T-helper 1 cell treated with Interleukin-12 subunit alpha and Interleukin-12 subunit beta and Interleukin-4 antibody, amounts not matched to agents 30 μg/mL and 1 μg/mL, for 36 hours (primary cell): Measurements from ENCODE around the gene OMD.

ENCODE experiments used
- H3K27ac Mint-ChIP-seq: one replicate; pipeline ENCODE4 v1.8.0; 2021; ENCODE audit warnings: mild to moderate bottlenecking, mixed read lengths
- H3K27me3 Mint-ChIP-seq: one replicate; pipeline ENCODE4 v1.8.0; 2021; ENCODE audit warnings: low read depth, mixed read lengths
- H3K36me3 Mint-ChIP-seq: one replicate; pipeline ENCODE4 v1.8.0; 2021; ENCODE audit warnings: low read depth, mixed read lengths
- H3K4me1 Mint-ChIP-seq: one replicate; pipeline ENCODE4 v1.8.0; 2021; ENCODE audit warnings: low read depth, mixed read lengths
- H3K4me3 Mint-ChIP-seq: one replicate; pipeline ENCODE4 v1.8.0; 2021; ENCODE audit warnings: mild to moderate bottlenecking, moderate library complexity, mixed read lengths
- H3K9me3 Mint-ChIP-seq: one replicate; pipeline ENCODE4 v1.8.0; 2021; ENCODE audit warnings: mixed read lengths

The OMD gene

GRCh38 chr9:92402826-92403745, 21.2 kb downstream of the OMD start:
- H3K9me3 Mint-ChIP-seq: no peaks in the 10 kb centered on the region
- H3K27me3 Mint-ChIP-seq: no peaks in the 10 kb centered on the region
- H3K4me1 Mint-ChIP-seq: peaks cover 25% of the 10 kb centered on the region
- H3K36me3 Mint-ChIP-seq: peaks cover 5% of the 10 kb centered on the region
- no peak overlapping the region for H3K27ac Mint-ChIP-seq
- no peak overlapping the region for H3K4me3 Mint-ChIP-seq

GRCh38 chr9:92402360-92402759, 21.9 kb downstream of the OMD start:
- H3K27ac Mint-ChIP-seq: no peak overlapping the region
- H3K9me3 Mint-ChIP-seq: no peaks in the 10 kb centered on the region
- peaks cover 5% of the 10 kb centered on the region for H3K36me3 Mint-ChIP-seq
- H3K4me1 Mint-ChIP-seq: peaks cover 25% of the 10 kb centered on the region
- H3K27me3 Mint-ChIP-seq: no peaks in the 10 kb centered on the region
- H3K4me3 Mint-ChIP-seq: no peak overlapping the region

- no peak overlapping the region for H3K27ac Mint-ChIP-seq
- peaks cover 3% of the 10 kb centered on the region for H3K4me1 Mint-ChIP-seq
- H3K4me3 Mint-ChIP-seq: no peak overlapping the region
- no peaks in the 10 kb centered on the region for H3K36me3 Mint-ChIP-seq
- H3K9me3 Mint-ChIP-seq: no peaks in the 10 kb centered on the region
- H3K27me3 Mint-ChIP-seq: no peaks in the 10 kb centered on the region
Observed at GRCh38 chr9:92397853-92398252, 26.4 kb downstream of the OMD start.

GRCh38 chr9:92395617-92396016, 28.7 kb downstream of the OMD start:
- Mint-ChIP-seq H3K4me1 (no peaks in the 10 kb centered on the region), H3K9me3 (no peaks in the 10 kb centered on the region), H3K36me3 (no peaks in the 10 kb centered on the region), H3K27me3 (no peaks in the 10 kb centered on the region), H3K4me3 (no peak overlapping the region), H3K27ac (no peak overlapping the region)

GRCh38 chr9:92393686-92394085, 30.6 kb downstream of the OMD start:
- H3K27ac Mint-ChIP-seq: no peak overlapping the region
- no peaks in the 10 kb centered on the region for H3K4me1 Mint-ChIP-seq
- no peak overlapping the region for H3K4me3 Mint-ChIP-seq
- H3K9me3 Mint-ChIP-seq: no peaks in the 10 kb centered on the region
- H3K36me3 Mint-ChIP-seq: no peaks in the 10 kb centered on the region
- H3K27me3 Mint-ChIP-seq: no peaks in the 10 kb centered on the region

GRCh38 chr9:92392690-92393089, 31.6 kb downstream of the OMD start:
- H3K4me1 Mint-ChIP-seq: no peaks in the 10 kb centered on the region
- no peak overlapping the region for H3K27ac Mint-ChIP-seq
- H3K9me3 Mint-ChIP-seq: no peaks in the 10 kb centered on the region
- H3K27me3 Mint-ChIP-seq: no peaks in the 10 kb centered on the region
- H3K4me3 Mint-ChIP-seq: no peak overlapping the region
- H3K36me3 Mint-ChIP-seq: no peaks in the 10 kb centered on the region

- no peak overlapping the region for H3K4me3 Mint-ChIP-seq
- H3K27me3 Mint-ChIP-seq: no peaks in the 10 kb centered on the region
- H3K36me3 Mint-ChIP-seq: peaks cover 4% of the 10 kb centered on the region
- H3K27ac Mint-ChIP-seq: no peak overlapping the region
- no peaks in the 10 kb centered on the region for H3K4me1 Mint-ChIP-seq
- no peaks in the 10 kb centered on the region for H3K9me3 Mint-ChIP-seq
Observed at GRCh38 chr9:92385953-92386352, 38.3 kb downstream of the OMD start.

GRCh38 chr9:92385477-92385876, 38.8 kb downstream of the OMD start:
- peaks cover 4% of the 10 kb centered on the region for H3K36me3 Mint-ChIP-seq
- no peaks in the 10 kb centered on the region for H3K27me3 Mint-ChIP-seq
- H3K4me3 Mint-ChIP-seq: no peak overlapping the region
- no peaks in the 10 kb centered on the region for H3K4me1 Mint-ChIP-seq
- H3K9me3 Mint-ChIP-seq: no peaks in the 10 kb centered on the region
- no peak overlapping the region for H3K27ac Mint-ChIP-seq

- no peak overlapping the region for H3K27ac Mint-ChIP-seq
- H3K9me3 Mint-ChIP-seq: no peaks in the 10 kb centered on the region
- H3K27me3 Mint-ChIP-seq: no peaks in the 10 kb centered on the region
- no peak overlapping the region for H3K4me3 Mint-ChIP-seq
- H3K4me1 Mint-ChIP-seq: no peaks in the 10 kb centered on the region
- H3K36me3 Mint-ChIP-seq: peaks cover 4% of the 10 kb centered on the region
Observed at GRCh38 chr9:92385001-92385400, 39.3 kb downstream of the OMD start.

- Mint-ChIP-seq H3K4me1 (peaks cover 4% of the 10 kb centered on the region), H3K9me3 (no peaks in the 10 kb centered on the region), H3K36me3 (peaks cover 6% of the 10 kb centered on the region), H3K4me3 (no peak overlapping the region), H3K27ac (no peak overlapping the region), H3K27me3 (no peaks in the 10 kb centered on the region)
Observed at GRCh38 chr9:92384375-92384774, 39.9 kb downstream of the OMD start.

- no peaks in the 10 kb centered on the region for H3K9me3 Mint-ChIP-seq
- H3K4me1 Mint-ChIP-seq: peaks cover 21% of the 10 kb centered on the region
- H3K4me3 Mint-ChIP-seq: no peak overlapping the region
- peaks cover 9% of the 10 kb centered on the region for H3K36me3 Mint-ChIP-seq
- H3K27me3 Mint-ChIP-seq: no peaks in the 10 kb centered on the region
- H3K27ac Mint-ChIP-seq: no peak overlapping the region
Observed at GRCh38 chr9:92381775-92382174, 42.5 kb downstream of the OMD start.

GRCh38 chr9:92380603-92381002, 43.7 kb downstream of the OMD start:
- Mint-ChIP-seq H3K4me3 (no peak overlapping the region), H3K9me3 (no peaks in the 10 kb centered on the region), H3K27me3 (no peaks in the 10 kb centered on the region), H3K27ac (no peak overlapping the region), H3K36me3 (peaks cover 16% of the 10 kb centered on the region), H3K4me1 (peaks cover 21% of the 10 kb centered on the region)

- H3K27me3 Mint-ChIP-seq: no peaks in the 10 kb centered on the region
- peak overlapping the region; percentile 56 for H3K27ac Mint-ChIP-seq
- H3K4me3 Mint-ChIP-seq: peak overlapping the region; percentile 52
- H3K9me3 Mint-ChIP-seq: peaks cover 10% of the 10 kb centered on the region
- H3K4me1 Mint-ChIP-seq: peaks cover 21% of the 10 kb centered on the region
- peaks cover 26% of the 10 kb centered on the region for H3K36me3 Mint-ChIP-seq
Observed at GRCh38 chr9:92378865-92379560, 45.3 kb downstream of the OMD start.

GRCh38 chr9:92377876-92378275, 46.4 kb downstream of the OMD start:
- Mint-ChIP-seq H3K4me3 (no peak overlapping the region), H3K27me3 (no peaks in the 10 kb centered on the region), H3K36me3 (peaks cover 29% of the 10 kb centered on the region), H3K27ac (peak overlapping the region; percentile 35), H3K4me1 (peaks cover 21% of the 10 kb centered on the region), H3K9me3 (peaks cover 15% of the 10 kb centered on the region)

GRCh38 chr9:92373167-92373566, 51.1 kb downstream of the OMD start:
- Mint-ChIP-seq H3K4me3 (no peak overlapping the region), H3K27ac (no peak overlapping the region), H3K4me1 (peaks cover 5% of the 10 kb centered on the region), H3K9me3 (peaks cover 27% of the 10 kb centered on the region), H3K27me3 (no peaks in the 10 kb centered on the region), H3K36me3 (peaks cover 29% of the 10 kb centered on the region)
